Tibial nerve (tissue), 4 donors: Measurements from ENCODE around the gene IGF2R. TPM values are rescaled to one million over a fixed set of nuclear protein-coding genes. Genes with fewer than 3 reads are reported as not detected.
"Not testable (repeated sequence)": the region's sequence is repeated elsewhere in the genome, so short reads cannot be mapped to it uniquely, and the experiment has no call there.

Source experiments
- DNase-seq, 2 donors: peaks; one replicate each; pipeline ENCODE4 v3.0.0-alpha.2; 2019; ENCODE audit warnings: low spot score in 2 of 2
- H3K27ac ChIP-seq, 4 donors: fragments of 200-600 bp; sonication (generic) in 3 of 4; one replicate each; pipeline ENCODE4 v1.5.1; 2017 to 2019; ENCODE audit warnings: mild to moderate bottlenecking in 1 of 4
- H3K27me3 ChIP-seq, 2 donors: fragments of 200-600 bp; sonication (generic) in 1 of 2; one replicate each; pipeline versions ENCODE4 v1.5.1 to v1.6.0; 2017 to 2019
- H3K36me3 ChIP-seq, 3 donors: fragments of 200-600 bp; sonication (generic); one replicate each; pipeline ENCODE4 v1.5.1; 2018 to 2019
- H3K4me1 ChIP-seq, 4 donors: fragments of 200-600 bp; sonication (generic) in 3 of 4; one replicate each; pipeline ENCODE4 v1.5.1; 2017 to 2019
- H3K4me3 ChIP-seq, 4 donors: fragments of 200-600 bp; sonication (generic) in 3 of 4; one replicate each; pipeline ENCODE4 v1.5.1; 2017 to 2019; ENCODE audit warnings: mild to moderate bottlenecking in 1 of 4, moderate library complexity in 1 of 4
- H3K9me3 ChIP-seq, 4 donors: fragments of 200-600 bp; sonication (generic) in 3 of 4; one replicate each; pipeline ENCODE4 v1.5.1; 2017 to 2019
- EP300 ChIP-seq, 2 donors: sonication (generic); formaldehyde crosslinking; IDR thresholded peaks; one replicate each; pipeline ENCODE4 v1.6.1; 2017; ENCODE audit warnings: antibody characterized with exemption in 2 of 2, mild to moderate bottlenecking in 1 of 2
- POLR2A ChIP-seq, 2 donors: fragments of 450-650 bp; IDR thresholded peaks; one replicate each; pipeline ENCODE4 v1.6.1; 2017; ENCODE audit warnings: antibody characterized with exemption in 2 of 2, mild to moderate bottlenecking in 2 of 2, moderate library complexity in 2 of 2
- WGBS, 2 donors: methylation state at CpG; one replicate each; pipeline ENCODE4 v1.1.5; 2018; 5-methylcytosine and 5-hydroxymethylcytosine counted together
- total RNA-seq, 4 donors: library from RNA; depleted of rRNA; stranded (reverse); fragments of >200 nt; gene quantifications; one replicate each; pipeline ENCODE4 v1.1.0, GENCODE V29; 2016
- TF ChIP-seq, protein P1 (sequence below), 5 experiments: fragments of 200-600 bp in 3 of 5; fragments of 450-650 bp in 2 of 5; sonication (generic) in 3 of 5; IDR thresholded peaks; one replicate each; pipeline ENCODE4 v1.5.1; 2016 to 2019; ENCODE audit warnings: antibody characterized with exemption in 5 of 5, mild to moderate bottlenecking in 3 of 5, moderate library complexity in 2 of 5

Gene IGF2R
- total RNA-seq, 4 donors from 2014 or later: 60.1 to 81.3 (median 68.5) TPM

GRCh38 chr6:160135907-160136655 lies 167.2 kb downstream of the IGF2R start:
- no peak for TF ChIP-seq POLR2A (IDR thresholded peaks at IDR 0.05)
- Histone ChIP-seq H3K4me1 (peaks cover 0 to 19% (median 2%) of the 10 kb centered on the region in 4 donors), H3K4me3 (no peak overlapping the region), H3K36me3 (peaks cover 0 to 4% (median 0%) of the 10 kb centered on the region in 3 donors), H3K27me3 (no peaks in the 10 kb centered on the region), H3K27ac (no peak overlapping the region), H3K9me3 (no peaks in the 10 kb centered on the region)
- no peak for DNase-seq
- WGBS, 2 donors: 77 to 78% methylated on average over 19 to 21 of the region's 21 CpGs

GRCh38 chr6:160137130-160137988 lies 168.5 kb downstream of the IGF2R start:
- 77 to 83% methylated on average over 10 to 12 of the region's 12 CpGs for WGBS, 2 donors

DNA sequence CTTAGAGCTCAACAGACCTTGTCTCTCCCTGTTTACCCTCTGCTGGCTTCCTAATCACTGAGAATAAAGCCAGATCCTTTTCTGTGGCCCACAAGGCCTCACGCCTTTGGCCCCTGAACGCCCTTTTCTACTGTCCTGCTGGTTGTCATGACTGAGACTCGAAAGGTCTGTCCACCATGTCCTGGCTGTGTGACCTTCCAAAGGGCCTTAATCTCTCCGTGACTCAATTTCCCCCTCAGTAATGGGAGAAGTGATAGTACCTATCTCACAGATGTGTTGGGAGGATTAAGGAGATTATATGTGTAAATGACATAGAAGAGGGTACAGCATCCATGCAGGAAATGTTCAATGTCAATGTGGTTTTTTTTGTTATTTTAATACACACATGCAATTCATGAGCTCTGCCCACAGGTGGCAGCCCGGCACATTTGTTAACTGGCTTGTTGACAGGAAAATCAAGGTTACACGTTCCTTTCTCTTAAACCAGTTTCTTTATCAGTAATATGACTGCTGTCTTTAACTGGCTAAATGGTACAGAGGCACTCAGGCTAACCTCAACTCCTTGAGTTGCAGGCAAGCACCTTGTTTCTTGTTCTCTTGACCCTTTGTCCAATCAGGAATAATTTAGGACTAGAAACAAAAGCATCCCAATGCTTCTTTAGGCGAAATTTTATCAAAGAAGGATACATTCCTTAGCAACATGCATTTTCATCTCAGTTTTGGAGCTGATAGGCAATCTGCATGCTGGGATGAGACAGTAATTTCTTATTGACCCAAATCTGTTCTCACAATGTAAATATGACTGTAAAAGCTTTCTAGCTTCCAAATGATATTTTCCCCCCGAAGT lies 169.3 kb downstream of the IGF2R start:
- H3K27ac ChIP-seq: no peak overlapping the region
- WGBS, 2 donors: 56 to 62% methylated on average over 8 of the region's 8 CpGs
- H3K36me3 ChIP-seq: peaks cover 0 to 4% (median 0%) of the 10 kb centered on the region in 3 donors
- H3K27me3 ChIP-seq: no peaks in the 10 kb centered on the region
- TF ChIP-seq, protein P1, sequence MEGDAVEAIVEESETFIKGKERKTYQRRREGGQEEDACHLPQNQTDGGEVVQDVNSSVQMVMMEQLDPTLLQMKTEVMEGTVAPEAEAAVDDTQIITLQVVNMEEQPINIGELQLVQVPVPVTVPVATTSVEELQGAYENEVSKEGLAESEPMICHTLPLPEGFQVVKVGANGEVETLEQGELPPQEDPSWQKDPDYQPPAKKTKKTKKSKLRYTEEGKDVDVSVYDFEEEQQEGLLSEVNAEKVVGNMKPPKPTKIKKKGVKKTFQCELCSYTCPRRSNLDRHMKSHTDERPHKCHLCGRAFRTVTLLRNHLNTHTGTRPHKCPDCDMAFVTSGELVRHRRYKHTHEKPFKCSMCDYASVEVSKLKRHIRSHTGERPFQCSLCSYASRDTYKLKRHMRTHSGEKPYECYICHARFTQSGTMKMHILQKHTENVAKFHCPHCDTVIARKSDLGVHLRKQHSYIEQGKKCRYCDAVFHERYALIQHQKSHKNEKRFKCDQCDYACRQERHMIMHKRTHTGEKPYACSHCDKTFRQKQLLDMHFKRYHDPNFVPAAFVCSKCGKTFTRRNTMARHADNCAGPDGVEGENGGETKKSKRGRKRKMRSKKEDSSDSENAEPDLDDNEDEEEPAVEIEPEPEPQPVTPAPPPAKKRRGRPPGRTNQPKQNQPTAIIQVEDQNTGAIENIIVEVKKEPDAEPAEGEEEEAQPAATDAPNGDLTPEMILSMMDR (IDR thresholded peaks at IDR 0.05): peak in 4 of 5 experiments; percentile 45 to 62 (median 54)
- TF ChIP-seq EP300 (IDR thresholded peaks at IDR 0.05): no peak
- H3K4me1 ChIP-seq: peaks cover 0 to 15% (median 2%) of the 10 kb centered on the region in 4 donors
- H3K9me3 ChIP-seq: no peaks in the 10 kb centered on the region
- DNase-seq: peak in 1 of 2 donors; percentile 57
- no peak overlapping the region for H3K4me3 ChIP-seq

More at GRCh38 chr6:160137130-160137988, 168.5 kb downstream of the IGF2R start:
- Histone ChIP-seq H3K36me3 (peaks cover 0 to 4% (median 0%) of the 10 kb centered on the region in 3 donors), H3K4me3 (no peak overlapping the region), H3K27me3 (no peaks in the 10 kb centered on the region), H3K27ac (no peak overlapping the region), H3K9me3 (no peaks in the 10 kb centered on the region), H3K4me1 (peaks cover 0 to 17% (median 2%) of the 10 kb centered on the region in 4 donors)
- DNase-seq: no peak
- TF ChIP-seq EP300 (IDR thresholded peaks at IDR 0.05): no peak
- TF ChIP-seq POLR2A (IDR thresholded peaks at IDR 0.05): no peak
- TF ChIP-seq, protein P1 (IDR thresholded peaks at IDR 0.05): no peak

DNA sequence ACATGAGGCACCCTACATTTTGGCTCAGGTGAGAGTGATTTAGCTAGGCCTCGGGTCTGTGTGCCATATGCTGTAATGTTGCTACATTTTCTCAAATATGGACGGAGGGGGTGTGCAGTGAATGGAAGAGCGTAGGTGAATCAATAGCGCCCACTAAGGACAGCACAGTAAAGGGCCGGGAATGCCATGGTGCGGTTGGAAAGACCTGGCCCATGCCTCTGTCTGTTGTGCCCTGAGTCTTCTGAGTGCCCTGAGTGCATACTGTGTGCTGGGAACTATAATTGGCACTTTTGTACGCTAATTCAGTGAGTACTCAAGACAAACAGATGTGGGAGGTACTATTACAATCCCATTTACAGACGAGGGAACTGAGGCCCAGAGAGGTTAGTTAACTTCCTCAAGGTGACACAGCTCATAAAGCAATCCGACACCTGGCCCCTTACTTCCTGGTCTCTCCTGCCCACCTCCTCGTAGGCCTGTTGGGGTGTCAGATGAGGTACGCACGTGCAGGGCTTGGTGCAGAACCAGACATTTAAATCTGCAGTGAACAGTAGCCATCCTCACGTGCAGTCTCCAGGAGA lies 170.0 kb downstream of the IGF2R start:
- no peak overlapping the region for H3K4me3 ChIP-seq
- TF ChIP-seq EP300 (IDR thresholded peaks at IDR 0.05) (no peak), POLR2A (IDR thresholded peaks at IDR 0.05) (no peak)
- TF ChIP-seq, protein P1 (IDR thresholded peaks at IDR 0.05): no peak
- WGBS, 2 donors: 86 to 88% methylated on average over 13 of the region's 13 CpGs
- no peak overlapping the region for H3K27ac ChIP-seq
- no peaks in the 10 kb centered on the region for H3K9me3 ChIP-seq
- DNase-seq: no peak
- no peaks in the 10 kb centered on the region for H3K27me3 ChIP-seq
- H3K4me1 ChIP-seq: peaks cover 0 to 15% (median 2%) of the 10 kb centered on the region in 4 donors
- peaks cover 0 to 2% (median 0%) of the 10 kb centered on the region in 3 donors for H3K36me3 ChIP-seq

- Histone ChIP-seq H3K9me3 (no peaks in the 10 kb centered on the region), H3K27me3 (no peaks in the 10 kb centered on the region), H3K4me3 (no peak overlapping the region), H3K4me1 (peaks cover 0 to 15% (median 2%) of the 10 kb centered on the region in 4 donors), H3K36me3 (no peaks in the 10 kb centered on the region), H3K27ac (no peak overlapping the region)
- DNase-seq: no peak
- TF ChIP-seq EP300 (IDR thresholded peaks at IDR 0.05) (no peak), POLR2A (IDR thresholded peaks at IDR 0.05) (no peak)
- TF ChIP-seq, protein P1 (IDR thresholded peaks at IDR 0.05): no peak
- 86 to 88% methylated on average over 12 of the region's 12 CpGs for WGBS, 2 donors
These were observed 170.6 kb downstream of the IGF2R start for GRCh38 chr6:160139420-160139851.

DNA sequence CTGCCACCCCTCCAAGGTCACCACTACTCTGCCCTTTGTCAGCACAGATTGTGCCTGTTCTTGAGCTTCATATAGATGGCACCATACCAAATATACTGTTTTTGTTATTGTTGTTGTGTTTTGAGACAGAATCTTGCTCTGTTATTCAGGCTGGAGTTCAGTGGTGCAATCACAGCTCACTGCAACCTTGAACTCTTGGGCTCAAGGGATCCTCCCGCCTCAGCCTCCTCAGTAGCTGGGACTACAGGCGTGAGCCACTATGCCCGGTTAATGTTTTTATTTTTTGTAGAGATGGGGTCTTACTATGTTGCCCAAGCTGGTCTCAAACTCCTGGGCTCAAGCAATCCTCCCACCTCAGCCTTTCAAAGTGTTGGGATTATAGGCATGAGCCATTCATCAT lies 171.6 kb downstream of the IGF2R start:
- peaks cover 0 to 15% (median 2%) of the 10 kb centered on the region in 4 donors for H3K4me1 ChIP-seq
- not testable (repeated sequence) for DNase-seq

More for the DNA sequence above, 171.6 kb downstream of the IGF2R start:
- H3K9me3 ChIP-seq, H3K27ac ChIP-seq, H3K36me3 ChIP-seq, H3K27me3 ChIP-seq, H3K4me3 ChIP-seq: not testable (repeated sequence)
- WGBS, 2 donors: 89 to 97% methylated on average over 3 of the region's 3 CpGs
